ENCODE data around the gene CUEDC1. TPM values are rescaled to one million over a fixed set of nuclear protein-coding genes. Genes with fewer than 3 reads are reported as not detected.

Gene CUEDC1
- polyA plus RNA-seq, 3 donors = 40.4 to 43.4 (median 42.7) TPM

- no peak for DNase-seq (ENCODE audit: low read depth in 3 of 3, low spot score in 2 of 3)
Measured at GRCh38 chr17:57814421-57814820, 140.8 kb downstream of the CUEDC1 start.

- DNase-seq (ENCODE audit: low read depth in 3 of 3, low spot score in 2 of 3) = no peak
Measured at GRCh38 chr17:57811638-57812280, 143.5 kb downstream of the CUEDC1 start.

Other genes with a start within 250 kb of the CUEDC1 start
- not detected for gene CCDC182, start 210.1 kb downstream of the CUEDC1 start, polyA plus RNA-seq (ENCODE audit: insufficient read length in 3 of 3)
- 10 to 100 TPM; 60.3 to 68.4 (median 63.6) TPM for gene MRPS23, start 105.4 kb downstream of the CUEDC1 start, polyA plus RNA-seq (ENCODE audit: insufficient read length in 3 of 3)
- gene VEZF1, start 32.8 kb upstream of the CUEDC1 start, polyA plus RNA-seq (ENCODE audit: insufficient read length in 3 of 3) = 100 to 1,000 TPM; 106 to 110 (median 107) TPM
- 100 to 1,000 TPM; 403 to 437 (median 436) TPM for gene SRSF1, start 51.8 kb upstream of the CUEDC1 start, polyA plus RNA-seq (ENCODE audit: insufficient read length in 3 of 3)
- gene DYNLL2, start 128.0 kb upstream of the CUEDC1 start, polyA plus RNA-seq (ENCODE audit: insufficient read length in 3 of 3) = 10 to 100 TPM; 84.2 to 84.8 (median 84.4) TPM
- gene OR4D1, start 193.0 kb upstream of the CUEDC1 start, polyA plus RNA-seq (ENCODE audit: insufficient read length in 3 of 3) = not detected
- gene OR4D2, start 211.6 kb upstream of the CUEDC1 start, polyA plus RNA-seq (ENCODE audit: insufficient read length in 3 of 3) = not detected
- under 1 TPM; 0.26 to 0.99 (median 0.80) TPM for gene EPX, start 237.3 kb upstream of the CUEDC1 start, polyA plus RNA-seq (ENCODE audit: insufficient read length in 3 of 3)